Nephron progenitor cell (in vitro differentiated cells): ENCODE data around the gene TLCD5.

ENCODE experiments used
- DNase-seq: peaks from one replicate; pipeline ENCODE4 v3.0.0; 2021
- H3K27ac Mint-ChIP-seq: 2 replicates; pipeline ENCODE4 v1.8.0; 2021; ENCODE audit warnings: mild to moderate bottlenecking, moderate library complexity, mixed read lengths
- H3K27me3 Mint-ChIP-seq: 2 replicates; pipeline ENCODE4 v1.8.0; 2021; ENCODE audit warnings: mild to moderate bottlenecking, low read depth, mixed read lengths; ENCODE audit not compliant: poor library complexity
- H3K36me3 Mint-ChIP-seq: 2 replicates; pipeline ENCODE4 v1.8.0; 2021; ENCODE audit warnings: low read depth, mixed read lengths
- H3K4me1 Mint-ChIP-seq: 2 replicates; pipeline ENCODE4 v1.8.0; 2021; ENCODE audit warnings: mixed read lengths
- H3K4me3 Mint-ChIP-seq: 2 replicates; pipeline ENCODE4 v1.8.0; 2021; ENCODE audit warnings: mild to moderate bottlenecking, moderate library complexity, mixed read lengths
- H3K9me3 Mint-ChIP-seq: 2 replicates; pipeline ENCODE4 v1.8.0; 2021; ENCODE audit warnings: mild to moderate bottlenecking, moderate library complexity, mixed read lengths
- CTCF ChIP-seq: fragments of 200-600 bp; sonication (generic); IDR thresholded peaks from 2 replicates; pipeline ENCODE4 v1.5.0; 2021; ENCODE audit warnings: antibody characterized with exemption

Gene TLCD5

GRCh38 chr11:120332822-120333716, 8.0 kb downstream of the TLCD5 start:
- H3K27me3 Mint-ChIP-seq = no peaks in the 10 kb centered on the region
- no peak for DNase-seq
- H3K4me1 Mint-ChIP-seq = peaks cover 23% of the 10 kb centered on the region

GRCh38 chr11:120333801-120334200, 8.7 kb downstream of the TLCD5 start:
- H3K4me3 Mint-ChIP-seq = no peak overlapping the region
- no peak for TF ChIP-seq CTCF
- no peak overlapping the region for H3K27ac Mint-ChIP-seq
- no peaks in the 10 kb centered on the region for H3K27me3 Mint-ChIP-seq
- H3K9me3 Mint-ChIP-seq = no peaks in the 10 kb centered on the region
- DNase-seq = no peak
- H3K36me3 Mint-ChIP-seq = peaks cover 10% of the 10 kb centered on the region
- peaks cover 26% of the 10 kb centered on the region for H3K4me1 Mint-ChIP-seq

More at GRCh38 chr11:120332822-120333716, 8.0 kb downstream of the TLCD5 start:
- H3K36me3 Mint-ChIP-seq = peaks cover 16% of the 10 kb centered on the region
- no peak overlapping the region for H3K4me3 Mint-ChIP-seq
- no peak overlapping the region for H3K27ac Mint-ChIP-seq
- no peaks in the 10 kb centered on the region for H3K9me3 Mint-ChIP-seq
- TF ChIP-seq CTCF = no peak

- Mint-ChIP-seq H3K4me3 (no peak overlapping the region), H3K27ac (no peak overlapping the region), H3K9me3 (no peaks in the 10 kb centered on the region), H3K27me3 (no peaks in the 10 kb centered on the region), H3K4me1 (peaks cover 31% of the 10 kb centered on the region), H3K36me3 (peaks cover 10% of the 10 kb centered on the region)
- TF ChIP-seq CTCF = no peak
- no peak for DNase-seq
Measured at GRCh38 chr11:120334332-120334731, 9.2 kb downstream of the TLCD5 start.

- DNase-seq = peak; percentile 60
- peak overlapping the region; percentile 79 for H3K4me3 Mint-ChIP-seq
- H3K27ac Mint-ChIP-seq = no peak overlapping the region
- H3K36me3 Mint-ChIP-seq = peaks cover 9% of the 10 kb centered on the region
- no peaks in the 10 kb centered on the region for H3K27me3 Mint-ChIP-seq
- peaks cover 38% of the 10 kb centered on the region for H3K4me1 Mint-ChIP-seq
- TF ChIP-seq CTCF = peak; percentile 68
- no peaks in the 10 kb centered on the region for H3K9me3 Mint-ChIP-seq
Measured at GRCh38 chr11:120334894-120335462, 9.9 kb downstream of the TLCD5 start.

- Mint-ChIP-seq H3K27me3 (no peaks in the 10 kb centered on the region), H3K27ac (no peak overlapping the region), H3K4me1 (peaks cover 43% of the 10 kb centered on the region), H3K4me3 (peak overlapping the region; percentile 79), H3K9me3 (no peaks in the 10 kb centered on the region), H3K36me3 (peaks cover 7% of the 10 kb centered on the region)
- no peak for DNase-seq
- TF ChIP-seq CTCF = no peak
Measured at GRCh38 chr11:120335556-120335907, 10.4 kb downstream of the TLCD5 start.
